IMR-90 (cell line): ENCODE results near the gene STYK1. TPM values are rescaled to one million over a fixed set of nuclear protein-coding genes. Genes with fewer than 3 reads are reported as not detected.

Source experiments
- ATAC-seq: fragments of 200-7000 bp; cut with Tn5 transposase; 2 replicates; pipeline ENCODE4 v1.9.1; 2020; ENCODE audit warnings: low read depth, mild to moderate bottlenecking, moderate library complexity
- BruUV-seq: library from RNA; stranded (reverse); fragments of 400-500 nt; replicated peaks from 2 replicates; lab custom pipeline; 2021; lab: Mats Ljungman, UMichigan
- CTCF ChIA-PET: fragments of 300-600 bp; formaldehyde crosslinking; extraction: SDS; loops from one replicate; lab custom pipeline; 2021; ENCODE audit warnings: antibody characterized with exemption; lab: Yijun Ruan, JAX
- POLR2A ChIA-PET: fragments of 300-600 bp; sonication (Branson Sonifier 250); formaldehyde crosslinking; loops from one replicate; lab custom pipeline; 2022; ENCODE audit warnings: antibody characterized with exemption; ENCODE audit not compliant: unreplicated experiment; lab: Charles Lee
- DNase-seq: peaks from one replicate; pipeline ENCODE4 v3.0.0; 2013
- H2AFZ ChIP-seq: replicated peaks from 2 replicates; pipeline ENCODE3; 2013; ENCODE audit warnings: low read length, mild to moderate bottlenecking; ENCODE audit not compliant: poor library complexity
- H2AK5ac ChIP-seq: 2 replicates; pipeline ENCODE4 v1.6.1; 2013; ENCODE audit warnings: low read depth, low read length, inconsistent platforms
- H2AK9ac ChIP-seq: replicated peaks from 2 replicates; pipeline ENCODE3; 2013; ENCODE audit warnings: mild to moderate bottlenecking, low read depth, low read length, moderate library complexity; ENCODE audit not compliant: poor library complexity
- H2BK120ac ChIP-seq: 2 replicates; pipeline ENCODE4 v1.6.1; 2013; ENCODE audit warnings: low read depth, low read length, inconsistent platforms
- H2BK15ac ChIP-seq: 3 replicates; pipeline ENCODE4 v1.6.1; 2013; ENCODE audit warnings: low read depth, low read length, inconsistent platforms
- H2BK20ac ChIP-seq: 2 replicates; pipeline ENCODE4 v1.6.1; 2013; ENCODE audit warnings: low read depth, mild to moderate bottlenecking, inconsistent platforms, low read length, moderate library complexity
- H2BK5ac ChIP-seq: 2 replicates; pipeline ENCODE4 v1.6.1; 2013; ENCODE audit warnings: mild to moderate bottlenecking, low read depth, low read length, inconsistent platforms; ENCODE audit not compliant: poor library complexity, severe bottlenecking
- H3K14ac ChIP-seq: replicated peaks from 2 replicates; pipeline ENCODE4 v1.6.1; 2013; ENCODE audit warnings: low read depth, low read length, inconsistent platforms
- H3K18ac ChIP-seq: 2 replicates; pipeline ENCODE4 v1.6.1; 2013; ENCODE audit warnings: low read depth, low read length, control low read depth
- H3K23ac ChIP-seq: 2 replicates; pipeline ENCODE4 v1.6.1; 2013; ENCODE audit warnings: low read depth, low read length, inconsistent platforms
- H3K27ac ChIP-seq: 2 replicates; pipeline ENCODE4 v1.5.1; 2013; ENCODE audit warnings: mild to moderate bottlenecking, control low read depth, low read length; ENCODE audit not compliant: insufficient read depth
- H3K27me3 ChIP-seq: 2 replicates; pipeline ENCODE4 v1.6.1; 2013; ENCODE audit warnings: low read length; ENCODE audit not compliant: control insufficient read depth, insufficient read depth
- H3K36me3 ChIP-seq: 2 replicates; pipeline ENCODE4 v1.6.1; 2013; ENCODE audit warnings: low read length, mixed read lengths; ENCODE audit not compliant: control insufficient read depth, insufficient read depth
- H3K4ac ChIP-seq: 2 replicates; pipeline ENCODE4 v1.6.1; 2013; ENCODE audit warnings: low read depth, low read length, inconsistent platforms
- H3K4me1 ChIP-seq: 2 replicates; pipeline ENCODE4 v1.6.1; 2013; ENCODE audit warnings: low read length, mixed read lengths; ENCODE audit not compliant: control insufficient read depth, insufficient read depth
- H3K4me2 ChIP-seq: 2 replicates; pipeline ENCODE4 v1.6.1; 2013; ENCODE audit warnings: low read depth, mild to moderate bottlenecking, control low read depth, low read length, moderate library complexity
- H3K4me3 ChIP-seq: 2 replicates; pipeline ENCODE4 v1.5.1; 2013; ENCODE audit warnings: low read depth, mild to moderate bottlenecking, control low read depth, low read length, moderate library complexity; ENCODE audit not compliant: insufficient read depth
- H3K56ac ChIP-seq: 2 replicates; pipeline ENCODE4 v1.6.1; 2013; ENCODE audit warnings: low read length, inconsistent platforms; ENCODE audit not compliant: insufficient read depth; ENCODE audit errors: extremely low read depth
- H3K79me1 ChIP-seq, 2 experiments: 2 replicates each; pipeline ENCODE4 v1.6.1; 2013; ENCODE audit warnings: low read length in 2 of 2, inconsistent platforms in 1 of 2, low read depth in 1 of 2
- H3K9ac ChIP-seq: 2 replicates; pipeline ENCODE4 v1.6.1; 2013; ENCODE audit warnings: low read depth, low read length, control low read depth
- H3K9me1 ChIP-seq: 2 replicates; pipeline ENCODE4 v1.6.1; 2013; ENCODE audit warnings: low read length, inconsistent platforms; ENCODE audit not compliant: insufficient read depth
- H3K9me3 ChIP-seq: 2 replicates; pipeline ENCODE4 v1.6.1; 2013; ENCODE audit warnings: low read length; ENCODE audit not compliant: control insufficient read depth, insufficient read depth
- H4K20me1 ChIP-seq: 2 replicates; pipeline ENCODE4 v1.6.1; 2013; ENCODE audit warnings: low read length, inconsistent platforms; ENCODE audit not compliant: insufficient read depth
- H4K5ac ChIP-seq: 2 replicates; pipeline ENCODE4 v1.6.1; 2013; ENCODE audit warnings: mild to moderate bottlenecking, low read depth, low read length, control low read depth
- H4K8ac ChIP-seq, 2 experiments: 2 replicates each; pipeline ENCODE4 v1.6.1; 2013; ENCODE audit warnings: low read depth in 2 of 2, low read length in 2 of 2, control low read depth in 1 of 2, inconsistent platforms in 1 of 2
- H4K91ac ChIP-seq: 2 replicates; pipeline ENCODE4 v1.6.1; 2013; ENCODE audit warnings: low read depth, low read length, inconsistent platforms; ENCODE audit not compliant: insufficient read depth
- BHLHE40 ChIP-seq: fragments of 150-350 bp; IDR thresholded peaks from 2 replicates; pipeline ENCODE4 v1.6.1; 2016; ENCODE audit warnings: mild to moderate bottlenecking, low read depth, low read length
- CEBPB ChIP-seq: IDR thresholded peaks from 2 replicates; pipeline ENCODE4 v1.6.1; 2012; ENCODE audit warnings: low read depth, low read length, improper control_type of control experiment
- CHD1 ChIP-seq: IDR thresholded peaks from 2 replicates; pipeline ENCODE4 v1.6.1; 2012; ENCODE audit warnings: low read depth, low read length, improper control_type of control experiment
- MAFK ChIP-seq: IDR thresholded peaks from 2 replicates; pipeline ENCODE4 v1.6.1; 2012; ENCODE audit warnings: low read depth, low read length, improper control_type of control experiment
- MAZ ChIP-seq: IDR thresholded peaks from 2 replicates; pipeline ENCODE4 v1.6.1; 2012; ENCODE audit warnings: low read depth, mild to moderate bottlenecking, low read length, improper control_type of control experiment, moderate library complexity, borderline replicate concordance
- MXI1 ChIP-seq: IDR thresholded peaks from 2 replicates; pipeline ENCODE4 v1.6.1; 2012; ENCODE audit warnings: low read depth, mild to moderate bottlenecking, low read length, moderate library complexity, borderline replicate concordance
- RFX5 ChIP-seq: IDR thresholded peaks from 2 replicates; pipeline ENCODE4 v1.8.0; 2012; ENCODE audit warnings: low read depth, mild to moderate bottlenecking, low read length, moderate library complexity
- WGBS, 2 experiments: methylation state at CpG; one replicate each; pipeline versions ENCODE4 v1.1.5 to v1.1.7; 2013; ENCODE audit warnings: missing lambda C conversion rate in 2 of 2; ENCODE audit not compliant: insufficient read length in 1 of 2; ENCODE audit errors: extremely low coverage in 2 of 2; 5-methylcytosine and 5-hydroxymethylcytosine counted together
- dilution Hi-C: fragments of 300-500 bp; cut with HindIII; formaldehyde crosslinking; loops from one replicate; pipeline ENCODE4 v1.14.3; 2018; ENCODE audit warnings: low sequenced_read_pairs; ENCODE audit not compliant: unreplicated experiment
- in situ Hi-C: fragments of 300-500 bp; cut with MboI; formaldehyde crosslinking; loops from 3 replicates; pipeline ENCODE4 v1.14.3; 2019; ENCODE audit warnings: low sequenced_read_pairs, inconsistent platforms, mixed read lengths
- intact Hi-C: fragments of 100-400 bp; cut with micrococcal nuclease; formaldehyde crosslinking; loops from 2 replicates; pipeline ENCODE4 v1.10.0; 2022
- polyA plus RNA-seq, 3 experiments: library from polyadenylated mRNA; depleted of rRNA; stranded (reverse); fragments of >200 nt; gene quantifications; 2 replicates each; pipeline ENCODE4 v1.2.3, GENCODE V29; 2012; ENCODE audit warnings: low replicate concordance in 1 of 3
- total RNA-seq: library from RNA; depleted of rRNA; stranded (reverse); fragments of >200 nt; gene quantifications from 2 replicates; pipeline ENCODE4 v1.2.3, GENCODE V29; 2012
- TF ChIP-seq, protein P1 (sequence below): fragments of 150-350 bp; IDR thresholded peaks from 2 replicates; pipeline ENCODE4 v1.6.1; 2017; ENCODE audit warnings: mild to moderate bottlenecking, antibody characterized with exemption, low read length, low read depth

STYK1 gene
- total and polyA plus RNA-seq, 2 of the 4 experiments (the other 2 are of a cell fraction) = 0.36 to 0.72 TPM

DNA sequence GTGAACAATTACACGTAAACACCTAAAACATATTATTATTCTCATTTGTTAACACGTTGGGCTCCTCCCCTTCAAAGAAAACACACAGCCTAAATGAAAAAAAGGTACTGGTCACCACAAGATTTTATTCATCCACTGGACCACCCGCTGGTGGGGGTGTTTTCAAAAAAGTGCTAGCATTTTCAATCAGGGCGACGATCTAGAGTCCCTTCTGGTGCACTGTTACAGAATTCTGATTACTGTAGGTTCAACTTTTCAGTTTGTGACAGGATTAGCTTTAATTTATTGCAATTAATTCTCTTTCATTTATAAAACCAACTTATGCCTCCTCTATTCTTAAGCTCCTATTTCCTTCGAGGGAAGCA lies 60.9 kb downstream of the STYK1 start:
- WGBS, 2 experiments = 0% methylated on average over 2 of the region's 6 CpGs; no CpG with 5 or more reads in 1 of the 2 experiments
- ChIA-PET CTCF (no interaction called here), POLR2A (no interaction called here)
- peak overlapping the region; percentile 97 for H4K5ac ChIP-seq
- in situ Hi-C loops (no loop called here), intact Hi-C loops (loop anchor here (1.0 to 10.0 kb wide), 3 partner anchors 104 to 582 kb away; no protein-coding TSS in a partner anchor), dilution Hi-C loops (no loop called here)
- H4K20me1 ChIP-seq = no peaks in the 10 kb centered on the region
- H3K27ac ChIP-seq = peak overlapping the region; percentile 93
- H2BK5ac ChIP-seq = peak overlapping the region; percentile 94
- peak overlapping the region; percentile 96 for H3K14ac ChIP-seq
- peak overlapping the region; percentile 79 for H2BK120ac ChIP-seq
- peak overlapping the region; percentile 87 for H3K23ac ChIP-seq
- TF ChIP-seq CEBPB (no peak), RFX5 (no peak), CHD1 (no peak), MAZ (no peak), MAFK (no peak), BHLHE40 (no peak), MXI1 (no peak)
- TF ChIP-seq, protein P1, sequence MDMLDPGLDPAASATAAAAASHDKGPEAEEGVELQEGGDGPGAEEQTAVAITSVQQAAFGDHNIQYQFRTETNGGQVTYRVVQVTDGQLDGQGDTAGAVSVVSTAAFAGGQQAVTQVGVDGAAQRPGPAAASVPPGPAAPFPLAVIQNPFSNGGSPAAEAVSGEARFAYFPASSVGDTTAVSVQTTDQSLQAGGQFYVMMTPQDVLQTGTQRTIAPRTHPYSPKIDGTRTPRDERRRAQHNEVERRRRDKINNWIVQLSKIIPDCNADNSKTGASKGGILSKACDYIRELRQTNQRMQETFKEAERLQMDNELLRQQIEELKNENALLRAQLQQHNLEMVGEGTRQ = no peak
- H2AK5ac ChIP-seq = peak overlapping the region; percentile 84
- peak overlapping the region; percentile 100 for H3K4me2 ChIP-seq
- H2AFZ ChIP-seq = peak overlapping the region; percentile 94
- H3K36me3 ChIP-seq = peaks cover 2% of the 10 kb centered on the region
- H2BK20ac ChIP-seq = no peak overlapping the region
- H3K9ac ChIP-seq = peak overlapping the region; percentile 94
- DNase-seq (no peak), ATAC-seq (peak; percentile 4; the same call in 1 of the 2 replicates)
- peak overlapping the region; percentile 80 for H3K4me3 ChIP-seq
- H4K8ac ChIP-seq = peak overlapping the region; percentile 85 to 97
- H3K18ac ChIP-seq = peak overlapping the region; percentile 13; the same call in 1 of the 2 replicates
- H3K56ac ChIP-seq = peak overlapping the region; percentile 87
- no peaks in the 10 kb centered on the region for H3K27me3 ChIP-seq
- H4K91ac ChIP-seq = peak overlapping the region; percentile 98
- H3K9me1 ChIP-seq = peaks cover 4% of the 10 kb centered on the region; the same call in 1 of the 2 replicates
- BruUV-seq = TSS peak; percentile 71
- peak overlapping the region; percentile 81 for H2AK9ac ChIP-seq
- no peaks in the 10 kb centered on the region for H3K9me3 ChIP-seq
- H2BK15ac ChIP-seq = peak overlapping the region; percentile 62; the same call in 1 of the 3 replicates
- H3K4ac ChIP-seq = peak overlapping the region; percentile 97
- H3K4me1 ChIP-seq = peaks cover 8% of the 10 kb centered on the region
- H3K79me1 ChIP-seq = peaks cover 6 to 19% of the 10 kb centered on the region in 2 experiments; a peak in 3 of 4 replicates
